Diencephalon (tissue), 1 donor: ENCODE measurements around the gene SHE. TPM values are rescaled to one million over a fixed set of nuclear protein-coding genes. Genes with fewer than 3 reads are reported as not detected.

Experiments
- total RNA-seq: library from RNA; depleted of rRNA; stranded (reverse); fragments of >200 nt; gene quantifications from one replicate; pipeline ENCODE4 v1.2.3, GENCODE V29; 2014

Gene SHE
- total RNA-seq = 2.5 TPM

DNA sequence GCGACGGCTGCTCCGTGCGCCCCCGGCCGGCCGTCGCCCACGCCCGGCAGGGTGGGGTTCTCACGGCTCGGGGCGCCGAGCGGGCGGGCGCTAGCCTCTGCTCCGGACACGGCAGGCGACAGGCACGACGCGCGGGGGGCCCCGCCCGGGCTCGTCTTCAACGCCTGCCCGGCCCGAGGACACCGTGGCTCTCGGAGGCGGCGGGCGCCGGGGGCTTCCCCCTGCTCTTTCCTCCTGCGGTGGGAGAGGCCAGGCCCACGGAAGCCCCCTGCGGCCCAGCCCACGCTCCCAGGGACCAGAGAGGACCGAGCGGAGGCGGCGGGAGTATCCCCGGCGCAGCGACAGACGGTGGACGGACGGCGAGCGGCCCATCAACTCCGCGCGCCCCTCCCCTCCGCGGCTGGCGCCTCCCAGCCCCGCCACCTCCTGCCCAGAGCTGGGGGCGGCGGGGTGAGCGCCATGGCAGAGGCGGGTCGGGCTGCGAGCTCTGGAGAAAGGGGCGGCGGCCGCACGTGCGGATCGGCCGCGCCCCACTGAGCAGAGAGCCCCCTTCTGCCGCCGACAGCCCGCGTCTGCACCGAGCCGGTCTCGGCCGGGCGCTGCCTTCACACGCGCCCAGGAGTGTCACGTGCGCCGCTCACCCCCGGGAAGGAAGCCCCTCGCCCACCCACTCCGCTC lies at the start of gene SHE, which contains the start of gene TDRD10:
TSS of gene SHE (minus strand) at position 347 of the 678 bp plus-strand sequence. CDS start 386 bp downstream, outside the sequence.
TSS of gene TDRD10 (plus strand) at position 154 of the 678 bp plus-strand sequence. CDS start 4,685 bp downstream, outside the sequence.

Other genes starting within 250 kb of the SHE start
- gene HAX1, start 229.8 kb downstream of the SHE start, total RNA-seq = 61.1 TPM
- gene AQP10, start 181.3 kb downstream of the SHE start, total RNA-seq = not detected
- 33.9 TPM for gene ATP8B2, start 176.9 kb downstream of the SHE start, total RNA-seq
- 3.9 TPM for gene IL6R, start 97.1 kb downstream of the SHE start, total RNA-seq
- gene TDRD10, start 193 bp downstream of the SHE start, total RNA-seq = 0.46 TPM
- gene UBE2Q1, start 56.2 kb upstream of the SHE start, total RNA-seq = 26.3 TPM
- 31.6 TPM for gene CHRNB2, start 65.4 kb upstream of the SHE start, total RNA-seq
- gene ADAR, start 105.8 kb upstream of the SHE start, total RNA-seq = 108 TPM